ENCODE measurements around the gene SNAP47. TPM values are rescaled to one million over a fixed set of nuclear protein-coding genes. Genes with fewer than 3 reads are reported as not detected.

The SNAP47 gene
- total RNA-seq, 2 donors from 2014 or later: 35.5 to 49.4 TPM

- TF ChIP-seq POLR2A (IDR thresholded peaks at IDR 0.05) (no peak), CTCF (IDR thresholded peaks at IDR 0.05) (no peak)
- ATAC-seq: no peak
Measured at GRCh38 chr1:227768640-227769039, 33.4 kb downstream of the SNAP47 start.

GRCh38 chr1:227769047-227769935 is 34.1 kb downstream of the SNAP47 start:
- Histone ChIP-seq H3K4me3 (no peak overlapping the region), H3K9me3 (no peaks in the 10 kb centered on the region), H3K27me3 (no peaks in the 10 kb centered on the region), H3K4me1 (peaks cover 7% of the 10 kb centered on the region), H3K27ac (no peak overlapping the region), H3K36me3 (replicated peaks in 1 of 2; ENCODE audit: insufficient read depth in 1 of 2, low read depth in 2 of 2) (peaks cover 0 to 14% of the 10 kb centered on the region in 2 donors)
- ATAC-seq (no peak), DNase-seq (no peak)
- TF ChIP-seq CTCF (IDR thresholded peaks at IDR 0.05) (no peak), POLR2A (IDR thresholded peaks at IDR 0.05) (no peak)
- intact Hi-C loops (cut with DNase I): no loop called here
- WGBS, 2 donors: 90 to 92% methylated on average over 10 to 20 of the region's 20 CpGs

More at GRCh38 chr1:227768640-227769039, 33.4 kb downstream of the SNAP47 start:
- Histone ChIP-seq H3K27ac (no peak overlapping the region), H3K36me3 (replicated peaks in 1 of 2; ENCODE audit: insufficient read depth in 1 of 2, low read depth in 2 of 2) (peaks cover 0 to 14% of the 10 kb centered on the region in 2 donors), H3K27me3 (no peaks in the 10 kb centered on the region), H3K4me3 (no peak overlapping the region), H3K4me1 (peaks cover 7% of the 10 kb centered on the region), H3K9me3 (no peaks in the 10 kb centered on the region)
- 90 to 92% methylated on average over 6 of the region's 6 CpGs for WGBS, 2 donors
- no peak for DNase-seq
- intact Hi-C loops (cut with DNase I): no loop called here

- WGBS, 2 donors: 79 to 83% methylated on average over 14 of the region's 15 CpGs
Measured at GRCh38 chr1:227769936-227770494, 34.8 kb downstream of the SNAP47 start.

GRCh38 chr1:227770812-227771211 is 35.6 kb downstream of the SNAP47 start:
- H3K4me1 ChIP-seq: peaks cover 5% of the 10 kb centered on the region
- WGBS, 2 donors: 94 to 98% methylated on average over 7 to 13 of the region's 13 CpGs
- no peak overlapping the region for H3K4me3 ChIP-seq
- ATAC-seq: no peak
- peaks cover 0 to 14% of the 10 kb centered on the region in 2 donors for H3K36me3 ChIP-seq (replicated peaks in 1 of 2; ENCODE audit: insufficient read depth in 1 of 2, low read depth in 2 of 2)
- DNase-seq: no peak
- H3K27ac ChIP-seq: no peak overlapping the region
- H3K9me3 ChIP-seq: no peaks in the 10 kb centered on the region
- intact Hi-C loops (cut with DNase I): no loop called here
- TF ChIP-seq POLR2A (IDR thresholded peaks at IDR 0.05) (no peak), CTCF (IDR thresholded peaks at IDR 0.05) (no peak)
- H3K27me3 ChIP-seq: no peaks in the 10 kb centered on the region

More at GRCh38 chr1:227769936-227770494, 34.8 kb downstream of the SNAP47 start:
- H3K9me3 ChIP-seq: no peaks in the 10 kb centered on the region
- H3K27ac ChIP-seq: no peak overlapping the region
- DNase-seq: peak in 1 of 4 donors; percentile 30
- H3K4me3 ChIP-seq: no peak overlapping the region
- TF ChIP-seq CTCF (IDR thresholded peaks at IDR 0.05): no peak
- no peak for TF ChIP-seq POLR2A (IDR thresholded peaks at IDR 0.05)
- intact Hi-C loops (cut with DNase I): no loop called here
- no peaks in the 10 kb centered on the region for H3K27me3 ChIP-seq
- no peak for ATAC-seq
- peaks cover 7% of the 10 kb centered on the region for H3K4me1 ChIP-seq
- H3K36me3 ChIP-seq (replicated peaks in 1 of 2; ENCODE audit: insufficient read depth in 1 of 2, low read depth in 2 of 2): peaks cover 0 to 14% of the 10 kb centered on the region in 2 donors

All from body of pancreas (tissue), 4 donors.